Activated naive CD4-positive, alpha-beta T cell treated with anti-CD3 and anti-CD28 coated beads, Interleukin-2, amount 50 U/mL, for 72 hours (primary cell): Measurements from ENCODE around the gene INTS7. TPM values are rescaled to one million over a fixed set of nuclear protein-coding genes. Genes with fewer than 3 reads are reported as not detected.
A peak's percentile ranks its signal among the peaks of the same experiment; 100 is the strongest.
"Not testable (repeated sequence)": the region's sequence is repeated elsewhere in the genome, so short reads cannot be mapped to it uniquely, and the experiment has no call there.

ENCODE experiments used
- ATAC-seq, 2 donors: fragments of 150-1000 bp; cut with Tn5 transposase; 2 replicates each; pipeline ENCODE4 v1.10.0; 2021; ENCODE audit warnings: mild to moderate bottlenecking in 2 of 2, moderate library complexity in 2 of 2
- DNase-seq, 2 donors: peaks; one replicate each; pipeline ENCODE4 v3.0.0; 2021 to 2022; ENCODE audit warnings: low spot score in 2 of 2
- H3K27ac Mint-ChIP-seq, 2 donors: one replicate each; pipeline ENCODE4 v1.8.0; 2022; ENCODE audit warnings: mild to moderate bottlenecking in 2 of 2, mixed read lengths in 2 of 2
- H3K36me3 Mint-ChIP-seq, 2 donors: one replicate each; pipeline ENCODE4 v1.8.0; 2022; ENCODE audit warnings: mixed read lengths in 2 of 2
- H3K9me3 Mint-ChIP-seq, 2 donors: one replicate each; pipeline ENCODE4 v1.8.0; 2022; ENCODE audit warnings: mixed read lengths in 2 of 2
- total RNA-seq, 2 donors: library from RNA; stranded (reverse); gene quantifications; one replicate each; pipeline ENCODE4 v1.2.3, GENCODE V29; 2022

The INTS7 gene
- total RNA-seq, 2 donors from 2014 or later: 27.6 to 28.7 TPM

DNA sequence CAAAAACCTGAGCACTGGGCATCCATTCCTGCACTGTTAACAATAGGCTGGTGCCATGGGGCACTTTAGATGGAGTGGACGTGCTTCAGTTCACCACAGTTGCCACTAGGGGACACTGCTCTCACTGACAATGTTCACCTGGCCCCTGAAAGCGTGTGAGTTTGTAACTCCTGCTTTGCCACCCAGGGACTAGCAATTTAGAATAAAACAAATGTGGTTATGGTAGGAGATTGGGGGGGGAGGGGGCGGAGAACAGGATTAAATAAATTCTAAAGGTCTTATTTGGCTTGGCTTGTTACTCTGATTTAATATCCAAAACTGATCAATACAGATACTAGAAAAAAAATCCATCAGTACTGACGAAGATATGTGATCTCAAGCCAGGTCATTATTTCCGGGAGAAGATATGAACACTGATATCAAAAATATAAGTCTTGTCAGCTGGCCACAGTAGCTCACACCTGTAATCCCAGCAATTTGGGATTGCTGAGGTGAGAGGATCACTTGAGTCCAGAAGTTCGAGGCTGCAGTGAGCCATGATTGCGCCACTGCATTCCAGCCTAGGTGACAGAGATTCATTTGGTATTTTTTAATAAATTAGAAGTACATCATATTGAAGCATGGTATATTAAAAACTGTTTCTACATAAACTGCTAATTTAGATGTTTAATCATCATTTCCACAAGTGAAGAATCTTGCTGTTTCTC is 23.2 kb downstream of the INTS7 start:
- H3K9me3 Mint-ChIP-seq: no peaks in the 10 kb centered on the region
- peaks cover 0 to 6% of the 10 kb centered on the region in 2 donors for H3K36me3 Mint-ChIP-seq
- DNase-seq: peak in 1 of 2 donors; percentile 60
- peak; percentile 85 to 97 for ATAC-seq
- H3K27ac Mint-ChIP-seq: no peak overlapping the region

DNA sequence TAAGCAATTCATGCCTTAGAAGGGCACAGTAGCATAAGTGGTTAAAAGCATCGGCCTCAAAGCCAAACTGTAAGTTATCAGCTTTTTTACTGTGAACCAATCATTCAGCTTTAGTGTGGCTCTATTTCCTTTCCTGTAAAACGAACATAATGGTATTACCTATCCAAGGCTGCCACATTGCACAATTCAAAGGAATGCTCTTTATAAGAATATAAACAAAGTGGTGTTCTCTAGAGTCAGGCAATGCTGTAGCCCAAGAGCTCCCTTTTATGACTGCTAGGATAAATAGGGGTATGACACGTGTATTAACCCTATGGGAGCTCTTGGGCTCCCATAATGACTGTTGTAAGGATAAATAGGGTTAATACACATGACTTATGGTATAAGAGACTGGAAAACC is 25.4 kb downstream of the INTS7 start:
- H3K36me3 Mint-ChIP-seq: peaks cover 0 to 5% of the 10 kb centered on the region in 2 donors
- no peak overlapping the region for H3K27ac Mint-ChIP-seq
- no peak for ATAC-seq
- no peaks in the 10 kb centered on the region for H3K9me3 Mint-ChIP-seq
- no peak for DNase-seq

DNA sequence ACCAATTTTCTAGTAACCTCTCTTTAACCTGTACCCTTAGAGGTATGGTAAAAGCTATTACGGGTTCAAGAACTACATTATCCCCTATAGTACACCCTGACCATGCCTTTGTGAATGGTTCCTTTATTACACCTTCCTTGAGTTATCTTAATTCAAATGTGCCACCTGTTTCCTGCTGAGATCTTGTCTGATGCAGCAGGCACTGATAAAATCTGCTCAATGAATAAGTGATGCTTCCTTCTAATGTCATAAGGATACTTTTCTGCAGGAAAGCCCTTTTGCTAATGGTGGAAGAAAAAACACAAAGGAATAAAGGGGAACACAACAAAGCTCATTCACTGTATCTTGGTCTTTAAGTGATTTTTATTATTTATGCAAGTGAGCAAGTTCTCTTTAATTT is 25.8 kb downstream of the INTS7 start:
- Mint-ChIP-seq H3K9me3 (no peaks in the 10 kb centered on the region), H3K36me3 (peaks cover 0 to 8% of the 10 kb centered on the region in 2 donors), H3K27ac (no peak overlapping the region)
- DNase-seq (no peak), ATAC-seq (no peak)

DNA sequence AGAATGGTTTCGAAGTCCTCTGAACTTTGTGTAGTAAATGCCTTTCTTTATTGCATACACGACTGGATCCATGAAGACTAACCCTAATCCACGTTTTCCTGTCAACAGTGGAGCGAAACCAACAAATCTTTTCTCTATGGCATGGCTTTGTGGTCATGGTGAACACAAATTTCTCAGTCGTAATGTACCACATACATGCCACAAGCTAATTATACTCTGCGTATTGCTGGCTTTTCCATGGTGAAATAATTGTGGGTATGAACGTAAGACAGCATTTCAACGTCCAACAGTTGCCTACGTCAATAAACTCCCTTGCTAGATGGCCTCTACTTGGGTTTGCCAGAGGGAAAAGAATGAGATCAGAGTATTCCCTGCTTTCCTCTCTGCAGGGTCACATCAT is 27.5 kb downstream of the INTS7 start:
- ATAC-seq: no peak

DNA sequence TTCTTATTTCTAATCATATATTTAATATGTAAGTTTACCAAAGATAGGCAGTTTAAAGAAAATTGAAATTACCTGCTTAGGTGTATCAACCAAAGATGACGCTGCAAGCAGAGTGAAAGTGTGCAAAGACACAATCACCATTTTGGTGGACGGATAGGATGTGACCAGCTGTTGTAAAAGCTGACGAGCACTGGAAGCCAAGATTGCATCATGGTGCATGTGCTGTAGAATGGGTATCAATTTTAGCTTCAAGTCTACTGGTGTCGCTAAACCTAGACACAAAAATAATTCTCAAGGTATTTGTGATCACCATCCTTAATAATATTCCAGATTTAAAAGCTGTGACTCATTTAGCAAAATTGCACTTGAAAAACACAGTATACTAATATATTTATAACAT is 28.2 kb downstream of the INTS7 start:
- Mint-ChIP-seq H3K36me3 (peaks cover 1 to 8% of the 10 kb centered on the region in 2 donors), H3K9me3 (no peaks in the 10 kb centered on the region), H3K27ac (peak overlapping the region in 1 of 2 donors; percentile 58)
- DNase-seq (no peak), ATAC-seq (no peak)

More for the DNA sequence above, 27.5 kb downstream of the INTS7 start:
- Mint-ChIP-seq H3K9me3 (no peaks in the 10 kb centered on the region), H3K36me3 (peaks cover 0 to 8% of the 10 kb centered on the region in 2 donors), H3K27ac (no peak overlapping the region)
- no peak for DNase-seq

DNA sequence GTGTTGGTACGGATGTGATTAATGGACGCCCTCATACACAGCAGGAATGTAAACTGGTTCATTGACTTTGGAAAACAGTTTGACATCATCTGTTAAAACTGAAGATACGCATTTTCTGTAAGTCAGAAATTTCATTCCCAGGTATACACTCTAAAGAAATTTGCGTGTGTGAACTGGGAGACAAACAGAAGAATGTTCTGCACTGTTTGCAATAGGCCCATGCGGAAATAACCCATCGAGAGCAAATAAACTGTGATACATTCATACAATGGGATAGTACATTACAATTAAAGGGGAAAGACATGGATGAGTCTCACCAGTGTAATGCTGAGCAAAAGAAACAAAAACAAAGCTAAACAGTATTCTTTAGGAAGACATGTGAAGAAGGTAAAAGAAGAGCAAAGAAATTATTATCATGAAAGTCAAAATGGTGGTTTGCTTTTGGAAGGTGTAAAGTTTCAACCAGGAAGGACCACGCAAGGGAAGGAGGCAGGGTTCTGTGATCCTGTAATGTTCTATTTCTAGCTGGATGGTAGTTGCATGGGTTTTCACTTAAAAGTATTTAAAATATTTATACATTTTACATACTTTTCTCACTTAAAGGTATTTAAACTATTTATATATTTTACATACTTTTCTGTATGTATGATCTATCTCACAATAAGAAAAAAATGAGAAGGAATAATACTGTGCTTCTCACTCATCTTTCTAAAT is 30.3 kb downstream of the INTS7 start:
- ATAC-seq (no peak), DNase-seq (no peak)
- Mint-ChIP-seq H3K9me3 (no peaks in the 10 kb centered on the region), H3K27ac (peak overlapping the region in 1 of 2 donors; percentile 44), H3K36me3 (peaks cover 7 to 8% of the 10 kb centered on the region in 2 donors)

GRCh38 chr1:212002536-212002935 is 32.8 kb downstream of the INTS7 start:
- Mint-ChIP-seq H3K9me3 (no peaks in the 10 kb centered on the region), H3K27ac (peak overlapping the region in 1 of 2 donors; percentile 2), H3K36me3 (peaks cover 7 to 8% of the 10 kb centered on the region in 2 donors)
- ATAC-seq (no peak), DNase-seq (no peak)

DNA sequence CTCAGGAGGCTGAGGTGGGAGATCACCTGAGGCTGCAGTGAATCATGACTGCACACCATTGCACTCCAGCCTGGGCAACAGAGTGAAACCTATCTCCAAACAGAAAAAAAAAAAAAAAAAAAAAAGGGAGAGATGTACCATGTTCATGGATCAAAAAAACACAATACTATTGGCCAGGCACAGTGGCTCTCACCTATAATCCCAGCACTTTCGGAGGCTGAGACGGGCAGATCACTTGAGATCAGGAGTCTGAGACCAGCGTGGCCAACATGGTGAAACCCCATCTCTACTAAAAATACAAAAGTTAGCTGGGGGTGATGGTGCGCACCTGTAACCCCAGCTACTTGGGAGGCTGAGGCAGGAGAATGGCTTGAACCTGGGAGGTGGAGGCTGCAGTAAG is 37.9 kb downstream of the INTS7 start:
- H3K36me3 Mint-ChIP-seq: peaks cover 7 to 13% of the 10 kb centered on the region in 2 donors
- DNase-seq, H3K27ac Mint-ChIP-seq, H3K9me3 Mint-ChIP-seq, ATAC-seq: not testable (repeated sequence)

DNA sequence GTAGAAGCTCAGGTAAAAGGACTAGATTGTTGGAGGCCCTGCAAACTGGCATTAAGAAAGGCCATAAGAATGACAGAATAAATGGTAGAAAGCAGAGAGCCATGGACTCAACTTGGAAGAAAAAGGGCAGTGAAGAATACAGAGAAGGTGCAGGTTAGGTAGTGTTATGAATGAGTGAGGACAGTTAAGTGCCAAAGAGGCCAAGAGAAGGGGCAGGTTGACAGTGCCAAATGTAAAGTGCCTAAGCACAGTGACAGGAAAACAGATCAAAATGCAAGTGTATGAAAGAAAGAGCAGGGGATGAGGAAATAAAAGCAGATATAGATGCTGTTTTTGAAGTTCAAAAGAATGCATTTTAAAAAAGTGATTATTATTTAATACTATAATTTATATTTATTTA is 43.7 kb downstream of the INTS7 start:
- H3K27ac Mint-ChIP-seq: no peak overlapping the region
- peaks cover 0 to 3% of the 10 kb centered on the region in 2 donors for H3K36me3 Mint-ChIP-seq
- DNase-seq: no peak
- H3K9me3 Mint-ChIP-seq: no peaks in the 10 kb centered on the region
- ATAC-seq: no peak

- Mint-ChIP-seq H3K36me3 (peaks cover 5 to 13% of the 10 kb centered on the region in 2 donors), H3K27ac (no peak overlapping the region), H3K9me3 (no peaks in the 10 kb centered on the region)
- no peak for ATAC-seq
- no peak for DNase-seq
These were observed 48.6 kb downstream of the INTS7 start for GRCh38 chr1:211986628-211987254.

GRCh38 chr1:211985556-211986264 is 49.6 kb downstream of the INTS7 start:
- no peak for DNase-seq
- ATAC-seq: peak in 1 of 2 donors; percentile 31
- Mint-ChIP-seq H3K9me3 (no peaks in the 10 kb centered on the region), H3K27ac (no peak overlapping the region), H3K36me3 (peaks cover 5 to 13% of the 10 kb centered on the region in 2 donors)

DNA sequence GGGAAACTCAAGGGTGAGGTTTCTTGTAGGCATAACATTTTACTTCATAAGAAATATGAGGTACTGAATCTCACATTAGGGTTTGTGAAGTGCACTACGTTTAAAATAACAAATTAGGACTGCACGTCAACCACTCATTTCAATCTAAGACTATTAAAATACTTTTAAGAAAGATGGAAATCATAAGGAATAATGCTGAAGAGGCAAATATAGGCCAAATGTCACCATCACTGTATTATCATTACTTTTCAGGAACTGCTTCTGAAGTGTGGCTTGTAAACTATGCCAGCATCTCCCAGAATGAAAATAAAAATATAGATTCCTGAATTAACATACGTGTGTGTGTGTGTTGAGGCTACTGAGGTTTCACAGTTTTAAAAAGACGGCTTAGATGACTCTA is 56.8 kb downstream of the INTS7 start:
- ATAC-seq: no peak
- Mint-ChIP-seq H3K36me3 (peaks cover 12 to 13% of the 10 kb centered on the region in 2 donors), H3K9me3 (no peaks in the 10 kb centered on the region), H3K27ac (no peak overlapping the region)
- no peak for DNase-seq

- Mint-ChIP-seq H3K36me3 (peaks cover 4 to 7% of the 10 kb centered on the region in 2 donors), H3K9me3 (no peaks in the 10 kb centered on the region), H3K27ac (no peak overlapping the region)
- DNase-seq: no peak
- no peak for ATAC-seq
These were observed 60.0 kb downstream of the INTS7 start for GRCh38 chr1:211975152-211975941.

- Mint-ChIP-seq H3K36me3 (no peaks in the 10 kb centered on the region), H3K9me3 (no peaks in the 10 kb centered on the region)
- ATAC-seq: no peak
These were observed 61.8 kb downstream of the INTS7 start for GRCh38 chr1:211973541-211973940.

GRCh38 chr1:211968200-211968834 is 67.0 kb downstream of the INTS7 start:
- Mint-ChIP-seq H3K9me3 (no peaks in the 10 kb centered on the region), H3K36me3 (peaks cover 13 to 25% of the 10 kb centered on the region in 2 donors), H3K27ac (no peak overlapping the region)
- DNase-seq (no peak), ATAC-seq (no peak)

More at GRCh38 chr1:211973541-211973940, 61.8 kb downstream of the INTS7 start:
- no peak for DNase-seq
- H3K27ac Mint-ChIP-seq: no peak overlapping the region

DNA sequence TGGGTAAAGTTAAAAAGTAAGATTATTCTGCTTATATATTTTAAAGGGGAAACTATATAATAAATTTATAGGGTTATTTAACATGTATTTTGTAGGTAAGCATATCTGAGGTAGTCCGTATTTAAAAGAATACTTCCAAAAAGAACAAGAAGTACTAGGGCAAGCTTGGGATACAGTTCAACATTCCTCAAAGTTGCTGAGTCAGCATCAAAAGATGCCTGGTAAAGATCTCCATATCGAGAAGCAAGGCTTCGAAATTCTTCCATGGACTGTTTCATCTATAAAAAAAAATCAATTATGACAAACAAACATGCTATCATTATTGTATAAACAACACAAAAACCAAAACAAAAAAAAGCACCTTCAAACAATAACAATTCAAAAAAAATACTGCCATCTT is 67.7 kb downstream of the INTS7 start:
- Mint-ChIP-seq H3K27ac (no peak overlapping the region), H3K36me3 (peaks cover 17 to 29% of the 10 kb centered on the region in 2 donors), H3K9me3 (no peaks in the 10 kb centered on the region)
- no peak for DNase-seq
- no peak for ATAC-seq
